Nephron progenitor cell (in vitro differentiated cells): ENCODE results near the gene TMEM170A.

ENCODE experiments used
- DNase-seq: peaks from one replicate; pipeline ENCODE4 v3.0.0; 2021
- H3K27ac Mint-ChIP-seq: 2 replicates; pipeline ENCODE4 v1.8.0; 2021; ENCODE audit warnings: mild to moderate bottlenecking, moderate library complexity, mixed read lengths
- H3K27me3 Mint-ChIP-seq: 2 replicates; pipeline ENCODE4 v1.8.0; 2021; ENCODE audit warnings: mild to moderate bottlenecking, low read depth, mixed read lengths; ENCODE audit not compliant: poor library complexity
- H3K36me3 Mint-ChIP-seq: 2 replicates; pipeline ENCODE4 v1.8.0; 2021; ENCODE audit warnings: low read depth, mixed read lengths
- H3K4me1 Mint-ChIP-seq: 2 replicates; pipeline ENCODE4 v1.8.0; 2021; ENCODE audit warnings: mixed read lengths
- H3K4me3 Mint-ChIP-seq: 2 replicates; pipeline ENCODE4 v1.8.0; 2021; ENCODE audit warnings: mild to moderate bottlenecking, moderate library complexity, mixed read lengths
- H3K9me3 Mint-ChIP-seq: 2 replicates; pipeline ENCODE4 v1.8.0; 2021; ENCODE audit warnings: mild to moderate bottlenecking, moderate library complexity, mixed read lengths
- TF ChIP-seq, protein P1 (sequence below): fragments of 200-600 bp; sonication (generic); IDR thresholded peaks from 2 replicates; pipeline ENCODE4 v1.5.0; 2021; ENCODE audit warnings: antibody characterized with exemption

Gene TMEM170A

DNA sequence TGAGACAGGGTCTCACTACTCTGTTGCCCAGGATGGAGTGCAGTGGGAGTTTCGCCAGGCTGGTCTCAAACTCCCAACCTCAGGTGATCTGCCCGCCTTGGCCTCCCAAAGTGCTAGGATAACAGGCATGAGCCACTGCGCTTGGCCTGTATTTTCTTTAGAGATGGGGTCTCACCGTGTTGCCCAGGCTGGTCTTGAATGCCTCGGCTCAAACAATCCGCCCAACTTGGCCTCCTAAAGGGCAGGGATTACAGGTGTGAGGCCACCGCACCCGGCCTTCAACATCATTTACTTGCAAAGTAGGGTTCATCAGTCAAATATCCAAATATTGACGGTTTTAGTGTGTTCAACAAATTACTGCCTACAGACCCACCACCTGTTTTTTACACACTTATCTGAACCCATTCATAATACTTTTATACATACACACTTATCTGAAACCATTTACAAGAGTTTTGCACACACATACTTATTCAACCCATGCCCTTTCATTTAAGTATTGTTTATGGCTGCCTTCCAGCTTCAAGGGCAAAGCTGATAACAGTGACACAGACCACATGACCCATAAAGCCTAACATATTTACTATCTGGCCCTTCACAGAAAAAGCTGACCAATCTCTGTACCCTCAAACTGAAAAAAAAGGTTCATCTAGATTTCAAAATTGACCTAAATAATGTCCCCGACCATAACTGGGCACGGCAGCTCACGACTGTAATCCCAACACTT lies 11.9 kb downstream of the TMEM170A start:
- Mint-ChIP-seq H3K4me3 (no peak overlapping the region), H3K36me3 (peaks cover 54% of the 10 kb centered on the region), H3K4me1 (peaks cover 51% of the 10 kb centered on the region), H3K27ac (peak overlapping the region; percentile 64), H3K9me3 (no peaks in the 10 kb centered on the region), H3K27me3 (peaks cover 2% of the 10 kb centered on the region)
- no peak for DNase-seq
- TF ChIP-seq, protein P1, sequence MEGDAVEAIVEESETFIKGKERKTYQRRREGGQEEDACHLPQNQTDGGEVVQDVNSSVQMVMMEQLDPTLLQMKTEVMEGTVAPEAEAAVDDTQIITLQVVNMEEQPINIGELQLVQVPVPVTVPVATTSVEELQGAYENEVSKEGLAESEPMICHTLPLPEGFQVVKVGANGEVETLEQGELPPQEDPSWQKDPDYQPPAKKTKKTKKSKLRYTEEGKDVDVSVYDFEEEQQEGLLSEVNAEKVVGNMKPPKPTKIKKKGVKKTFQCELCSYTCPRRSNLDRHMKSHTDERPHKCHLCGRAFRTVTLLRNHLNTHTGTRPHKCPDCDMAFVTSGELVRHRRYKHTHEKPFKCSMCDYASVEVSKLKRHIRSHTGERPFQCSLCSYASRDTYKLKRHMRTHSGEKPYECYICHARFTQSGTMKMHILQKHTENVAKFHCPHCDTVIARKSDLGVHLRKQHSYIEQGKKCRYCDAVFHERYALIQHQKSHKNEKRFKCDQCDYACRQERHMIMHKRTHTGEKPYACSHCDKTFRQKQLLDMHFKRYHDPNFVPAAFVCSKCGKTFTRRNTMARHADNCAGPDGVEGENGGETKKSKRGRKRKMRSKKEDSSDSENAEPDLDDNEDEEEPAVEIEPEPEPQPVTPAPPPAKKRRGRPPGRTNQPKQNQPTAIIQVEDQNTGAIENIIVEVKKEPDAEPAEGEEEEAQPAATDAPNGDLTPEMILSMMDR: no peak

DNA sequence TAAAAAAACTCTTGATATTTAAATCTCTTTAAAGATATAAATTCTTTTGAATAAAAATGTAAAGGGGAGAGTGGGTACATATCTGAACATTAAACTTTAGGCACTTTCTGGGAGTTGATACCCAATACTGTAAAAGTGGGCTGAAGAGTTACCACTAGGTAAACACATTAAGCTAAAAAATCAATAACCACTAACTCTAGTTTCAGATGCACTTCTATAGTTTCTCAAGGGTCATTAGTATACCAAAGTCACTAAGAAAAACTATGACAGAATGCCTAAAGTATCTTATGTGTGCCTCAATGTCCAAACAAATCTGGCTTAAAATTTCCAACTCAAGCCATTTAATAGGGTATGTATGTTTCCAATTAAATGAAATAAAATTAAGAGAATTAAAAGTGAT lies 18.1 kb downstream of the TMEM170A start:
- peaks cover 55% of the 10 kb centered on the region for H3K36me3 Mint-ChIP-seq
- no peak overlapping the region for H3K27ac Mint-ChIP-seq
- TF ChIP-seq, protein P1: no peak
- no peak for DNase-seq
- no peak overlapping the region for H3K4me3 Mint-ChIP-seq
- peaks cover 2% of the 10 kb centered on the region for H3K27me3 Mint-ChIP-seq
- no peaks in the 10 kb centered on the region for H3K4me1 Mint-ChIP-seq
- peaks cover 7% of the 10 kb centered on the region for H3K9me3 Mint-ChIP-seq

DNA sequence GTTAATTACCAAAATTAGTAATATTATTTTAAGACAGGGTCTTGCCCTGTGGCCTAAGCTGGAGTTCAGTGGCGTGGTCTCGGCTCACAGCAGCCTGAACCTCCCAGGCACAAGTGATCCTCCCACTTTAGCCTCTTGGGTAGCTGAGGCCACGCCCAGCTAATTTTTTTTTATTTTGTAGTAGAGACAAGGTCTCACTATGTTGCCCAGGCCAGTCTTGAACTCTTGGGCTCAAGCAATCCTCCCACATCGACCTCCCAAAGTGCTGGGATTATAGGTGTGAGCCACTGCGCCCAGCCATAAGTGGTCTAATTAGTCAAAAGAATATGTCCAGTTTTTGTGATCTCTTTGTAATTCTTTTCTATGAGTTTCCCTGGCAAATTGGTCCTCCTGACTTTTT lies 19.2 kb downstream of the TMEM170A start:
- Mint-ChIP-seq H3K4me3 (no peak overlapping the region), H3K4me1 (no peaks in the 10 kb centered on the region), H3K9me3 (peaks cover 8% of the 10 kb centered on the region), H3K27me3 (peaks cover 2% of the 10 kb centered on the region), H3K27ac (no peak overlapping the region), H3K36me3 (peaks cover 47% of the 10 kb centered on the region)
- DNase-seq: no peak
- TF ChIP-seq, protein P1: no peak

DNA sequence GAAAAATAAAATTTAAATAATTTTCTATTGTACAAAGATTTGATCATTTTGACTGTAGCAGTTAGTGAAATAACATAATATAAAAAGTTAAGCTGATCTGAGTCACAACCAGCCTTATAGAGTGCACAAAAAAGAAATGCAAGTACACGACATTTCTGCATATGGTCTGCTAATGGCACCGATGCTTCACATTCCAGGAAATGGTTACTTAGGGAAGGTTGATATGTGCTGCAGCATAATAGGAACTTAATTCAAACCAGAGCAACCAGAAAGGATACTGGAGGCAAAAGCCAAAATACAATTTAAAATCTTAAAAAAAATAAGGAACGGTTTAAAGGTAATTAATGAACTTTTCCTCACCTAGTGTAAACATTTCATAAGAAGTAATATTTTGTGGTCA lies 21.2 kb downstream of the TMEM170A start:
- H3K27me3 Mint-ChIP-seq: no peaks in the 10 kb centered on the region
- H3K36me3 Mint-ChIP-seq: peaks cover 28% of the 10 kb centered on the region
- H3K27ac Mint-ChIP-seq: peak overlapping the region; percentile 57
- no peaks in the 10 kb centered on the region for H3K4me1 Mint-ChIP-seq
- H3K9me3 Mint-ChIP-seq: peaks cover 9% of the 10 kb centered on the region
- TF ChIP-seq, protein P1: no peak
- H3K4me3 Mint-ChIP-seq: no peak overlapping the region
- DNase-seq: no peak

DNA sequence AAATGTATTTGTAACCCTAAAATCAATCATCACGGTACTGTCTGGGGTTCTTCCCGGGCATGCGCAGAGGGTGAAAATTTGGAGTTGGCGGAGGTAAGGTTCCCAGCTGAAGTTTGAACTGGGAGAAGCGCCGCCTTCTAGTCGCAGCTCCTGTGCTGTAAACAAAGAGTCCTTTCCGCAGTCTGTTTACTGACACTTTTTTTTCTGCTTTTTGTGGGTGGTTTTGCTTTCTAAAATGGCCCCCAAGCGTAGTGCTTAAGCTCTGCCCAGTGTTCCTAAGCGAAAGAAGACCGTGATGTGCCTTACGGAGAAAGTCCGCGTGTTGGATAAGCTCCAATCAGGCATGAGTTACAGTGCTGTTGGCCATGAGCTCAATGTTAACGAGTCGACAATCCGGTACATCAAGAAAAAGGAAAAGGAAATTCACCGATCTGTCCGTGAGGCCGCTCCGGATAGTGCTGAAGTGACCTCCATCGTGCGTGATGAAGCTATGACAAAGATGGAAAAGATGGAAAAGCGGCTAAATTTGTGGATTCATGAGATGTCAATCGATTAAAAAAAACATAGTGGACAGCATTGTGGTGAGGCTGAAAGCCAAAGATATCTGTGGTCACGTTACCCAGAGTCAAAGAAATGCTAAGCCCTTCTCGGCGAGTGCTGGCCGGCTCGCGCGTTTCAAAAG lies 30.6 kb downstream of the TMEM170A start:
- H3K4me1 Mint-ChIP-seq: peaks cover 25% of the 10 kb centered on the region
- H3K27me3 Mint-ChIP-seq: peaks cover 14% of the 10 kb centered on the region
- peak overlapping the region; percentile 98 for H3K27ac Mint-ChIP-seq
- DNase-seq: no peak
- peak overlapping the region; percentile 90 for H3K4me3 Mint-ChIP-seq
- peaks cover 45% of the 10 kb centered on the region for H3K9me3 Mint-ChIP-seq
- TF ChIP-seq, protein P1: no peak
- peaks cover 44% of the 10 kb centered on the region for H3K36me3 Mint-ChIP-seq
